HG03378 (cell line): ENCODE results near the gene MBOAT2.

Experiments
- ATAC-seq: cut with Tn5 transposase; IDR thresholded peaks from one replicate; pipeline ENCODE4 v1.9.1; 2021; ENCODE audit warnings: mild to moderate bottlenecking, moderate library complexity; ENCODE audit not compliant: unreplicated experiment

The MBOAT2 gene

GRCh38 chr2:9018534-9018933 lies 15.1 kb upstream of the MBOAT2 start:
- no peak for ATAC-seq

- ATAC-seq, result no peak
These were observed 14.6 kb upstream of the MBOAT2 start for GRCh38 chr2:9018109-9018508.

DNA sequence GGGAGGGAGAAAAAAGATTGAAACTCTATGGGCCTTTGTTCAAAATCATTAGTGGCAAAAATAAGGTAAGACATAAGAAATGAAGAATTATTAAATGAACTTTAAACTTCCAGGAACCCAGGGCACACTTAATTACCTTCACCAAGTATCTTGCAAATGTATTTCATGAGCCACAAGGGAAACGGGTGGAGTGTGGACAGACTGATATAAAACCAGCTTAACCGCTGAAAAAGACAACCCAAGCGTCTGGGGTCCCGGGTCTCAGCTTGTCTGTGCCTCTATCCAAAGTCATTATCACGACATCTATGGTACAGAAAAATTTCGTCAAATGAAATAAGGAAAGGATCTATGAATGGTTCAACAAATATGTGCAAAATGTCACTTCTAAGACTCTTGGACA lies 13.9 kb upstream of the MBOAT2 start:
- no peak for ATAC-seq

DNA sequence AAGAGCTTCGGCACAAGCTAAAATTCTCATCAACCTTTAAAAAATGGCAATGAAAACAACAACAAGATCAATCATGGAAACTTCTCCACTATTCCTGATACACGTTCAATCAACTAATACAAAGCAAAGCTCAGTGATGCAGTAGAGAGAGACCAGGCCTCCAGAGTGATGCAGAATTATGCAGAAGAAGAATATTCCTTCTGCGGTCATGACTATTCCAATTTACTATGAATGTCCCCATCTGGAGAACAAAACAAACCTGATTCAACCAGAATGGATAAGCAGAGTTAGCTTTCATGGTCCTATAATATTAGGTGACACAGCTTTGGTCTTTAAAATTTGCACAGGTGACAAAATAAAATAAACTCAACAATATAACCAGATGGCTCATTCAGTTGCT lies 12.5 kb upstream of the MBOAT2 start:
- no peak for ATAC-seq

DNA sequence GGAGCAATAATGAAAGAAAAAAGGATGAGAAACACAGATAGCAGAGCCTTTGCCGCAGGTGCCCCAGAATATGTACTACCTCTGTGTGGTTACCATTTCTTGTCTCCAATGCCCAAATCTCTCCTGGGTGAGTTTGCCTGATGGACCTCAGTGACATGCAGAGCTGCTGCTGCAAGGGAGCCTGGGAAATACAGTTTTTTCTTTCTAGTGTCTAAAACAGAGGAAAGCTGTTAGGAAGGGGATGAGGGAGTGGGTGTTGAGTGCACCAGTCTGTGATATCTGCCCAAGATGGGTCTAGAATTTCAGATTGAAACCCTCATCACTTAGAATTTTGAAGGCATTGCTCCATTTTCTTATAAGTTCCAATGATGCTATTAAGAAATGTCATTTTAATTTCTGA lies 9.9 kb upstream of the MBOAT2 start:
- no peak for ATAC-seq

GRCh38 chr2:9010866-9011265 lies 7.4 kb upstream of the MBOAT2 start:
- ATAC-seq, result no peak

DNA sequence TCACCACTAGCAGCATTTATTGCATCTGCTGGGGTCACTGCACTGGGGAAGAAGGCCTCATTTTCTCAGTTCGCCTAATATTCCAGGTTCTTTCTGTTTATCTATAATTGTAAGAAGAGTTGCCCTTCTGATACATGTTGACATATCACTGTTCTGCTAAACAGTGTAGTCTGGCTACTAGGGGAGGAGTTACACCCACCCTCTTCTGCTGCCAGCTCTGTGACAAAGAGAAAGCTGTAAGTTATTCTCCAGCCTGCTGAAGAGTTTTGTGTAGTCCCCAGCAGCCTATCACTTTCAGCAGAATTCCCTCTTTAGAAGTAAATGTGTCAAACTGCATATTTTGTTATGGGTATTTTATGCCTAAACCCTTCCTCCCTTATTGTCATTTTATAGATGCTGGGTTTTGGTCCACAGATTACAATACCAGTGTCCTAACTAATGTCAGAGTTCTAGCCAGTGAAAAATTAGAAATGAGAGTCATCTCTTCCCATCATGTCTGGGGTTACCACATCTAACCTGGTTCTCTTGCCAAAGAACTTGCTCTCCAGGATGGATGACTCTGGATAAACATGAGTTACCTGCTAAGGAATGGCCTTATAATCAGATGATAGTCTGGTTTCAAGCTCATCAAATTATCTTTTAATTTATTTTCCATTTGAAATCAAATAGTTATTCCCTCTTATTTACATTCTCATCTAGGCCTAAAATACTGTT lies 5.6 kb upstream of the MBOAT2 start:
- no peak for ATAC-seq

- ATAC-seq, result no peak
These were observed 2.9 kb upstream of the MBOAT2 start for GRCh38 chr2:9006368-9006767.

DNA sequence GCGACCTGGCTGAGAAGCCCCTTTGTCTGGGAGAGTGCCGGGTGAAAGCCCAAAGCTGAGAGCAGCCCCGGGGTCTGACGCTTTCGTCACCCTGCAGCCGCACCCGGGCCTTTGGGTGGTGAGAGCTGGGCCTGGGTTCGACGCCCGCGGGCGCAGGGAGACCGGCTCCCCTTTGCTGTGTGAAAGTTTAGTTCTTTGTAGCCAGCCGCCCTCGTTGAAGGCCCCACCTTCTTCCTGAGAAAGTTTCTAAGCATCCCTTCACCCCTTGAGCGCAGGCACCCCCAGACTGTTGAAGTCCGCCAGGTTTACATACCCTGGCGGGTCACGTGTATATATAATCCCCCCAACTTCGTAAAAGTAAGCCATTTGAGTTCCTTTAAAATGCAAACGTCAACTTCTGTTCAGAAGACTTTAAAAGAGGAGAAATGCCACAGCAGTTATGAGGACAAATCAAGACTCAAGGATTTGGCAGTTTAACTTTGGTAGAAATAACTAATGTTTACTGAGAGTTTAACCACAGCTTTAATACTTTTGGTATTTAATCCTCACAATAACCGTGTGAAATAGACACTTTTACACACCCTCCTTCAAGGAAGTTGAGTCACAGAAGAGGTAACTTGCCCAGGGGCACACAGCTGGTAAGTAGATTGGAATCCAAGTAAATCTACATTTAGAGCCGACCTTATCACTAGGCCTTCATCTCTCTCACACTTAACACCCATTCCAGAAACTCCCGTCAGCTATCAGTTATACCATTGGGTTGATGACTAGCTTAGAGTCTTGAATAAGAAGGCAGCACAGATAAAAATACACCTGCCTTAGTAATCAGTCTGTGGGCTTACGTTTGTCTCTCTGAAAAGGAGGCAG lies 1.1 kb upstream of the MBOAT2 start:
- no peak for ATAC-seq

DNA sequence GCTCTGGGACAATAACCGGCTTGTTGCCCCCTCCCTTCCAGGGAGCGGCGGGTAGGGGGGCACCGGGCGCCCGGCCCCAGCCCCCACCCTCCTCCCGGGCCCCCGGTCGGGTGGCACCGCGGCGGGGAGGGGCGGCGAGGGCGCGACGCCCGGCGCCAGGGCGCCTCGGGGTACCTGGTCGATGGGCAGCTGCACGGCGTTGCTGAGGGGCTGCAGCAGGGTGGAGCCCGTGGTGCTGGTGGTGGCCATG lies 193 bp downstream of the MBOAT2 start:
- no peak for ATAC-seq

GRCh38 chr2:9002637-9003365 lies 683 bp downstream of the MBOAT2 start:
- no peak for ATAC-seq

DNA sequence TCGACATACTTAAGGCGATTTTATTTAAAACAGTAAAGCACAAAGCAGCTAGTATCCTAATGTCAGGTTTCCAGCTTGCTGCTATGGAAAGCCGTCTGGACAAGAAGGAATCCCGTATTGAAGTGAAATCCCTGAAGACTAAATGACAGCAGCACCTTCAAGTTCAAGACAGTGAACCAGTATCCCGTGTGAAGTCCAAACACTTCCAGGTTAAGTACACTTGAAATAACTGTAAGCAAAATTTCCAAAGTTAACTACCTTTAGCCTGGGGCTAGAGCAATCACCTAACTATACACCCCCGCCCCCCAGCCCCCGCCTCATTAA lies 1.2 kb downstream of the MBOAT2 start:
- ATAC-seq, result no peak

DNA sequence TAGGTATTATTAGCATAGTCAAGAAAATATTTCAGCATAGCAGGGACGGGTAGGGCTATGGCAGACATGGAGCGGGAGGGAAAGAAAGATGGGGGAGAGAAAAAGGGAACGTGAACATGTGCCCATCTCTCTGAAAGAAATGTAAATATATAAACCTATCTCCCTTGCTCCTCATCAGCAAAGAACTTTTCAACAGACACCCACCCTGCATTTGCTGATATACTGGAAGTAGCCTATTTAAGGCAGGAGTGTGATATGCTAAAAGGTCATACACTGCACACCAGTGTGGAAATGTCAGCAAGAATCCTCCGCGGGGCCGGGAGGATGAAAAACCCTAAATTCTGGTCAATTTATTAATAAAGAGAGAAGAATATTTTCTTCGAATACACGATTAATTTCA lies 1.7 kb downstream of the MBOAT2 start:
- no peak for ATAC-seq

- ATAC-seq, result no peak
These were observed 2.3 kb downstream of the MBOAT2 start for GRCh38 chr2:9001229-9001628.

DNA sequence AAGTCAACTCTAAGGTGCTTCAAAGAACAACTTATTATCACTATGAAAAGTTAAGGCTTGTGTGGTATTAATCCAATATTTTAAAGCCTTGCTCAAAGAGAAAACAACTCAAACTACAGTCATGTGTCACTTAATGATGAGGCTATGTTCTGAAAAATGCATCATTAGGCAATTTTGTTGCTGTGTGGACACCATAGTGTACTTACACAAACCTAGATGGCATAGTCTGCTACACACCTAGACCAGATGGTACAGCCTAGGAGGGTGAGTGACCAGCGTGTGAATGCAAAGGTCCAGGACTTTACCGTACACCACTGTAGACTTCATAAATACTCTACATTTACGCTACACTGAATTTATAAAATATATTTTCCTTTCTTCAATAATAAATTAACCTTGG lies 3.0 kb downstream of the MBOAT2 start:
- ATAC-seq, result no peak

- no peak for ATAC-seq
These were observed 3.7 kb downstream of the MBOAT2 start for GRCh38 chr2:8999797-9000196.

- no peak for ATAC-seq
These were observed 4.4 kb downstream of the MBOAT2 start for GRCh38 chr2:8999102-8999446.

DNA sequence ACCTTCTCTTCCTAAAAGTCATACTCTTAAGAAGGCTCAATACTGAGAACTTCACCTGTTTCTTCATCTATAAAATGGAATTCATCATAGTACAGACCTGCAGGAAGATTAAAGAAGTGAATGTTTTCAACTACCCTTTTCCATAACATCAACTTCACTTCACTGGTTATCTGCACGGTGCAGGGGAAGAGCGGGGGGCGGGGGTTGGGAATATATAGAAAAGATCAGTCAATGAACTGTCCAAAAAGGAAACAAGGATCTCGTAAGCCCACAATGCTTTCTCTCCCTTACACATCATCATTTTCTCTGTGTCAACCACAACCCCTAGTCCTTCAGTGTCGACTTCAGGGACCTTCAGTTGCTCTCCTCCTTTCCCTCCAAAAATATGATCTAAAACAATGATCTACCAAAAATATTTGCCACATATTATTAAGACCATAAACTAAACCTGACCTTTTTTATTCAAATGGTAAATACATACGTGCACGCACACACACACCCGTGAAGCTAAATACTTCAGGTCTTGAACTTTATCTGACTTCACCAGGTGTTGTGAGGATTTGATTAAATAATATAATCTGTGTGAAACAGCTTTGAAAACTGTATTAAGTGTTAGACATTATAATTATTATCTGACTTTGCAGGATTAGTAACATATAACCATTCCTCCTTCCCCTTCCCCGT lies 4.9 kb downstream of the MBOAT2 start:
- ATAC-seq, result no peak

- no peak for ATAC-seq
These were observed 5.9 kb downstream of the MBOAT2 start for GRCh38 chr2:8997631-8998030.

- ATAC-seq, result no peak
These were observed 6.4 kb downstream of the MBOAT2 start for GRCh38 chr2:8997108-8997507.

GRCh38 chr2:8996006-8996405 lies 7.5 kb downstream of the MBOAT2 start:
- ATAC-seq, result no peak

DNA sequence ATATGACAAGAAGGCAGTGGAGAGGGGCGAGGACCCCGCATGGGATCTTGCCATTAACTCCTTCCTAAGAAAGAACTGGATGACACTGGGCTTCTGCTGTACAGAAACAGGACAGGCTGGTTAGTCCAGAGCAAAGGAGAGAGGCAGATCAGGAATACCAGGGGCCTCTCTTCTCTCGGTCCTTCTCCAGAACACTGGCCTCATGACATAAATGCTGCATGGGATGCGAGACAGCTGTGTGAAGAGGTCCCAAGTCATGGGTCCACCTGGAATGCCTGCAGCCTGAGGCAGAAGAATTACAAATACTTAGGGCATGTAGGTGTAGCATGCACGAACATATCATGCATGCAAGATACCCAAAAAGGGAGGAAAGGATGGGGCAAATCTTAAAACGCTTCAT lies 9.1 kb downstream of the MBOAT2 start:
- no peak for ATAC-seq
